GM19463 (cell line): Measurements from ENCODE around the gene PPP2R2B.

Experiments used
- ATAC-seq: cut with Tn5 transposase; IDR thresholded peaks from one replicate; pipeline ENCODE4 v1.9.1; 2021; ENCODE audit warnings: mild to moderate bottlenecking, moderate library complexity; ENCODE audit not compliant: unreplicated experiment

PPP2R2B gene

GRCh38 chr5:146828385-146828784, 50.2 kb downstream of the PPP2R2B start:
- ATAC-seq = no peak

- ATAC-seq = no peak
Observed at GRCh38 chr5:146827901-146828300, 50.7 kb downstream of the PPP2R2B start.

DNA sequence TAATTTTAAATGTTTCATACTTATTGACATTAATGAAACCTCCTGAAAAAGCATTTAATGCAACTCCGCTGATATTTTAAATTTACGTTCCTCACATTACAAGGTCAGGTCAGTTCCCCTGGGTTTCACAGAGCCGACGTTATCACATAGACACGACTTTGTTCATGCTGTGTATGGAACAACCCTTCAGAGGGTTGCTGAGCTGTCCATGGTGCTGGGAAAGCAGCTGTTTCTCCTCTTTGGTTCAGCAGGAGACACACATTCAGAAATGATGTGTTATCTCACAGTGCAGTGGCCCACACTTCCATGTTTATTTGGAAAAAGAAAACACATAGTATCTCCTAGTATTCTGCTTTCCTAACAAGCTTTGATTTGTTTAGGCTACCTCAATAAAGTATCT, 53.5 kb downstream of the PPP2R2B start:
- ATAC-seq = no peak

GRCh38 chr5:146821732-146822131, 56.8 kb downstream of the PPP2R2B start:
- no peak for ATAC-seq

DNA sequence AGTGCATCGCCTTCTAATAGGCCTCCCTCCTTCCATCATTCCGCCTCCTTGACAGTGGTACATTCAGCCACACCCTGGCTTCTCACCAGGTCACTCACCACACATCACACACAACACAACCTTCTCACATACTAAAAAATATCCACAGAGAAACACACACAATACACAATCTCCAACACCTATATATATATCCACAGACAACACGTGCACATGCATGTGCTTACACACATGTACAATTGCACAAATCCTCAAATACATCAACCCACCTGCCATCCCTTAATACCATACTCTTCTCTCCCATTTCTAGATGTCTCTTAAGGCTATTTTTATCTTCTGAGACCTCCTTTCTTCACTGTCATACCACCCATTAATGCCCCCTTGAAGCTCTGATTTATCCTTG, 57.6 kb downstream of the PPP2R2B start:
- ATAC-seq = no peak

DNA sequence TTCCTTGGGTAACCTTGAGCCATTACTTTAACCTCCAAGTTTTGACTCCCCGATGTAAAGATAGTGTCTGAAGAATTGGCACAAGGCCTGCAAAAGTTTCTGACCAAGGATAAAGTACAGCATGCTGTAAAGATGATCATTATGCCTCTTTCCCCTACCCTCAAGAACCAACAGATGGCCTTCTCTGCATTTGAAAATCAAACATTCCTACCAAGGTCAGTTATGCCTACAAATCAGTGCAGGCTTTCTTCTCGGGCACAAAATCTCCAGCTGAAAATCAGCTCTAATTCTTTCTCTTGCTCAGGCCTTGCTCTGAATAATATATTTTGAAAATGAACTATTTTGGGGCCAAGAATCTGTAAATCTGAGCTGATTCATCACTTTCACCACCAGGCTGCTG, 59.7 kb downstream of the PPP2R2B start:
- no peak for ATAC-seq

DNA sequence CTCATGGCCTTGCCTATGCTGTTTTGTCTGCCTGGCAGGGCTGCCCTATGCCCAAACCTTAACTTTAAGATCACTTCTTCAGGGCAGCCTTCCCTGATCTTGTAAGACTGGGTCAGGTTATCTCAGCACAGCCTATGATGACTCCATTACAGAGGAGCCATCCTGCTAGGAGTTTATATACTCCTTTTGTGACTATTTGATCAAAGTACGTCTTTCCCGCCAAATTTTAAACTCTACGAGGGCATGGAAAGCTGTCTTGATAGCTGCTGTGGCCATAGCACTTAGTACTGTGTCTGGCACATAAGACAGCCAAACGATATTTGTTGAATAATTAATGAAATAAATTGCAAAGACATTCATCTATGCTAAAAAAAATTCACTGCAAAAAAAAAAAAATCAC, 60.6 kb downstream of the PPP2R2B start:
- no peak for ATAC-seq

DNA sequence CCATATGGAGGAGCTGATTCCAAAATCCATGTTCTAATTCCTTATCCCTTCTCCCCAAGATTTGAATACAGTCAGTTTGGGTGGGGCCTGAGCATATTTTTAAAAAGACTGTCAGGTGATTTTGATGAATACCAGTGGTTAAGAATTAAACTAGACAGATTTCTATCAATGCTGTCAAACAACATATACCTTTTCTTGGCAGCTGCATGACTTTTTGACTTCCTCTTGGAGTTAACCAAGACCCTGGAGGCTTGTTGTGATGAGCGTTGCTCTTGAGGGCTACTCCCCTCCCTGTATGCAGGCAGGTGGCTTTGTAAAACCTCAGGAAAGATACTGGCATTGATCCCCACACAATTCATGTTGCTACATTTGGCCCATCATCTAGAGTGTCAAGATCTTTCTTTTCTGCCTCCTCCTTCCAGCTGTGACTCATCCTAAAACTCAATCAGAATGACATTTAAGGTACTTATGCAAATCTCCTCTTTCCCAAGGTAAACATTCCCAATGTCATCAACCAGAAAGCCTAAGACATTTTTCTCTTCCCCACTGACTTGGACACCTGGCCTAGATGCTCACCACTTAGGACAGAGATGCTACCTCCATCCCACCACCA, 61.7 kb downstream of the PPP2R2B start:
- ATAC-seq = no peak

DNA sequence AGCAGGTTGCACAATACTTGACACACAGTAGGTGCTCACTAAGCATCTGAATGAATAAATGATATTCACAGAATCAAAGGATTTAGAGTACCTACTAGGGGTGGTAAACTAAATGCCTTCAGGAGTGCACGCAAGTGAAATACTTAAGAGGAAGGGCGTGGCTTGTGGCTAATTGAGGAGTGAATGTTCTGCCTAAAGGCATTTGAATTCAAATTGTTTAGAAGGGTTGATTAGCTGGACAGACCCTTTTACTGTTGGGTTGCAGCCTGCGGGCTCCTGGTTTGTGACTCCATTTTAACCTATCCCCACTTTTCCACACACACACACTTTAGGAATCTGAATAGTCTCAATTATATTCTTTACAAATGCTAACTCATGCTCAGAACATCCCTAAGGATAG, 63.1 kb downstream of the PPP2R2B start:
- no peak for ATAC-seq

- ATAC-seq = peak; percentile 77
Observed at GRCh38 chr5:146813346-146814157, 65.0 kb downstream of the PPP2R2B start.

GRCh38 chr5:146805081-146805480, 73.5 kb downstream of the PPP2R2B start:
- no peak for ATAC-seq

DNA sequence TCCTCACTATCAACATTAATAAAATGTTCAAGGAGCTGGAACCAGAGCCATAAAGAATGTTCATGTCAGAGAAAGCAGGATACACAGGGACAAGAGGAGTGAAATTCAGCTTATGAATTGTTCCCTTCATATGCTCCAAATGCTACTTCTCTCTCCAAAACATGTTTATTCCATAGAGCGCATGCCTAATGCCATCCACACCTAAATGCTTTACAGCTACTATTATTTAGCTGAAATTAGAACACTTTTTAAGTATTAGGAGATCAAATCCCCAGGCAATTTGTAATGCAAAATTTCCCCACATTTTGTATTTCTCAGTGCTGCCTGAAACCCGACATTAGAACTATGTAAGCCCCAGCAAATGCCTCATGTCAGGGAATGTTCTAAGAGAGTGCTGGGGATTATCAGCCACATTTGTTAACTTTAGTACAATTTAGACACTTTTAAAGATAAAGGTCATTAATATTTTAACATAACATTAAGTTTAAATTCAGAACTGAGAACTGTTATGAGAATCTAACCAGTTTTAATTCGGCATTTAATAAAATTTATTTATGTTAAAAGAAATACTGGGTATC, 75.5 kb downstream of the PPP2R2B start:
- ATAC-seq = no peak

DNA sequence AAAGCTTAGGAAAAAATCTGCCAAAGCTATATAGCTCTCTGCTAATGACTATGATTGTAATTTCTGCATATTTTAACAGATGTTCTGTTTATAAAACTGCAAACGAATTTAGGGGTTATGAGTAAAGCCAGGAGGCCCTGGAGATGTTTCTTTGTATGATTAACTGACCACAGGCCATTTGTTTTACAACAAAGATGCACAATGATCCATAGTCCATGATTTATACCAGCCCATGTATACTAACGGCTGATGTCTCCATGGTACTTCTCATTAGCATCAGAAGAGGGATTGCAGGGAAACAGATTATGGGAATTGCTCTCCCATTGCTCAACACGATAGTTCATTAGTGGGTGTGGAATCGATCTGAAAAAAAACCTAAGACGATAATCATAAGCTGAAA, 78.9 kb downstream of the PPP2R2B start:
- ATAC-seq = no peak

- no peak for ATAC-seq
Observed at GRCh38 chr5:146799231-146799630, 79.3 kb downstream of the PPP2R2B start.

DNA sequence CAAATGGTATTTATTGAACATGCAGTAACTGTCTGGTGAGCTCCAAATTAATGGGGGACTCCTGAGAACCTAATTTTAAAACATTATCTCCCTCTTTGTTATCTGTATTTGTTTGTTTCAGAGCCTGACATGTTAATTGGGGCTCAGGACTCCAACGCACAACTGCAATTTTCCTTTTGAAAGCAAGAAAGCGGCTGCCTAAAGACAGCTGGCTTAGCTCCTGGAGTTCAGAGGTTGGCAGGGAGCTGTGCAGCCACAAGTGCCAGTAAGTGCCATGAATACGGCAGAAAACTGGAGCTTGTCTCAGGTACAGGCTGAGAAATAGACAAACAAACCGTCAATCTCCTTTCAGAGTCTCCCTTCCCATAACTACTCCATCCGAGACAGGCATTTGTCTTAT, 80.9 kb downstream of the PPP2R2B start:
- ATAC-seq = no peak

DNA sequence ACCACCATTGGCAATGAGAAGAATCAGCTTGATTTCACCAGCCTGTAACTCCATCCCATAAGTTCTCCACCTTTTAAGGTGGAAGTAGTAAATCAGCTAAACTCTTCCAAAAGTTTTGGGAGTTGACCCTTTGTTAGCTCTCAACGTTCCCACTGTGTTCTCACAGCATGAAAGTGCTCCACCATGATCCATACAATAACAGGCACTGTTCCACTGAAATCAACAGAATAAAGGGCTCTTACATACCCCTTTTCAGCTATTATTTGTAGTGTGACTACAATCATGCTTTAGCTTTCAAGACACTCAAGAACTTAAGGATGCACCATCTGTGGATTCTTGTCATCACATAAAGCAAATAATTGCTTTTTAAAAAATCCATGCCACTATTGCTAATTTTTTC, 81.6 kb downstream of the PPP2R2B start:
- no peak for ATAC-seq

- ATAC-seq = no peak
Observed at GRCh38 chr5:146796144-146796543, 82.4 kb downstream of the PPP2R2B start.

GRCh38 chr5:146794326-146795029, 84.1 kb downstream of the PPP2R2B start:
- no peak for ATAC-seq

DNA sequence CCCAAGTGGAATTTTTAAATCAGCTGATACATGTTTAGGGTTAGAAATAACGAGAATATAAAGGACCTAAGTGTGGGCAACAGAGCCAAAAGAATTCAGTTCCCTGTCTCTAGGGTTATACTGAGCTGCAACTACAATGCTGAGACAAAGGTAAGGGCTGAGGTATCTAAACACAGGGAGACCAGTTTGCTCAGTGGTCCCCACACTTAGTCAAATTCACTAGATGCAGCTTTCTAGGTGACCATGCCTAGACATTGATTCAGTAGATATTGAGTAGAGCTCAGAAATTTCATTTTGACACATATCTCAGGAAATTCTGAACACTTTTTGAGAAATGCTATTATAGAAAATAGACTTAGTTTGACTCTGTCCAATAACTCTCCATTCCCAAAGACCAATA, 84.8 kb downstream of the PPP2R2B start:
- no peak for ATAC-seq

DNA sequence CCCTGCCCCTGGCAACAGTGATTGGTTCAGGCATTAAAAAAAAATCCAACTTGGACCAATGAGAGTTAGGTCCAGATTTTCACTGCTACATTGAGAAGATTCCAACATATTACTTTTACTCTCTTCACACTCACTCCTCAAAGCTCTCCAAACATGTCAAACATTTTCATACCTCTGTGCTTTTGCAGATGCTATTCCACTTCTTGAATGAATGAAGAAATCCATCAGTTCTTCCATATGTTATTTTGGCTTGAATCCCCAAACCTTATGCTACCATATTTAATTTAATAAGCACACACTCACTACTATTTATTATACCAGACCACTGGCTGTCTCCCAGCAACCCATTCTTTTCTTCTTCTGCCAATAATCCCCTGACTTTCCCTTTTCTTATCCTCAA, 87.1 kb downstream of the PPP2R2B start:
- ATAC-seq = no peak
